ENCODE data around the gene CHST5.
"Not testable (repeated sequence)": the region's sequence is repeated elsewhere in the genome, so short reads cannot be mapped to it uniquely, and the experiment has no call there.

The CHST5 gene

DNA sequence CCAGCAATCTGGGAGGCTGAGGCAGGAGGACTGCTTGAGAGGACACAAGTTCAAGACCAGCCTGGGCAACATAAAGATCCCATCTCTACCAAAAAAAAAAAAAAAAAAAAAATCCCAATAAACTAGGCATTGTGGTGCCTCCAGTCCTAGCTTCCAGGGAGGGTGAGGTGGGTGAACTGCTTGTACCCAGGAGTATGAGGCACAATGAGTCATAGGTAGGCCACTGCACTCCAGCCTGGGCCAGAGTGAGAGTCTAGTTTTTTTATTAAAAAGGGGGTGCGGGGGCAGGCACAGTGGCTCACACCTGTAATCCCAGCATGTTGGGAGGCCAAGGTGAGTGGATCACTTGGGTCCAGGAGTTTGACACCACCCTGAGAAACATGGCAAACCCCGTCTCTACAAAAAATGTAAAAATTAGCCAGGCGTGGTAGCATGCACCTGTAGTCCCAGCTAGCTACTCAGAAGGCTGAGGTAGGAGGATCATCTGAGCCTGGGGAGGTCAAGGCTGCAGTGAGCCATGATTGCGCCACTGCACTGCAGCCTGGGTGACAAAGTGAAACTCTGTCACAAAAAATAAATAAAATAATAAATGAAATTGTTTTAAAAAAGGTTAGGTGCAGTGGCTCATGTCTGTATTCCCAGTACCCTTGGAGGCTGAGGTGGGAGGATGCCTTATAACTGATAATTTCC, 32.8 kb downstream of the CHST5 start:
- DNase-seq: no peak

DNA sequence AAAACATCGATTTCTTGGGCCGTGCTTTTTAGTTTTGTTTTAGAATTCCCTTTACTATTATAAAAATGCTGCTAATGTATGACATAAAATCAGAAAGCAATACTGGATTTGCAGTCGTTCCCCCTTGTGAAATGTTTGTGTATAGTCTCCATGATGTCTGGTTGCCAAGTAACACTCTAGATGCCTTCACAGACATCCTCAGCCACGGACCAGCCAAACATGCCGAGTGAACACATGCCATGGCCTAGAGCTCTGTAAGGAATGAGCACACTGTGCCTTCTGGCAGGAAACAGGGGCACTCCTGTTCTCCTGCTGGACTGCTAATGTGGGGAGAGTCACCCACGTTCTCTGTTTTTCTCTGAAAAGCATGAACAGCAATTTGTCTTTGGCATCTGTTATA, 34.1 kb downstream of the CHST5 start:
- not testable (repeated sequence) for DNase-seq

DNA sequence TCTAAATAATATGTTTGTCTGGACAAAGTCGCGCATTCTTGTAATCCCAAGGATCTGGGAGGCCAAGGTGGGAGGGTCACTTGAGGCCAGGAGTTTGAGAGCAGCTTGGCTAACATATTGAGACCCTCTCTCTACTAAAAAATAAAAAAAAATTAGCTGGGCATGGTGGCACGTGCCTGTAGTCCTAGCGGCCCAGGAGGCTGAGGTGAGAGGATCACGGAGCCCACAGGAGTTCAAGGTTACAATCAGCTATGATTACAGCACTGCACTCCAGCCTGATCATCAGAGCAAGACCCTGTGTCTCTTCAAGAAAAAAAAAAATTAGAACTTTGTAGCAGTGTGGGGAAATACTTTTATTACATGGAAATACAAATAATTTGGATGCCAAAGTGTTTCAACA, 34.5 kb downstream of the CHST5 start:
- DNase-seq: no peak

DNA sequence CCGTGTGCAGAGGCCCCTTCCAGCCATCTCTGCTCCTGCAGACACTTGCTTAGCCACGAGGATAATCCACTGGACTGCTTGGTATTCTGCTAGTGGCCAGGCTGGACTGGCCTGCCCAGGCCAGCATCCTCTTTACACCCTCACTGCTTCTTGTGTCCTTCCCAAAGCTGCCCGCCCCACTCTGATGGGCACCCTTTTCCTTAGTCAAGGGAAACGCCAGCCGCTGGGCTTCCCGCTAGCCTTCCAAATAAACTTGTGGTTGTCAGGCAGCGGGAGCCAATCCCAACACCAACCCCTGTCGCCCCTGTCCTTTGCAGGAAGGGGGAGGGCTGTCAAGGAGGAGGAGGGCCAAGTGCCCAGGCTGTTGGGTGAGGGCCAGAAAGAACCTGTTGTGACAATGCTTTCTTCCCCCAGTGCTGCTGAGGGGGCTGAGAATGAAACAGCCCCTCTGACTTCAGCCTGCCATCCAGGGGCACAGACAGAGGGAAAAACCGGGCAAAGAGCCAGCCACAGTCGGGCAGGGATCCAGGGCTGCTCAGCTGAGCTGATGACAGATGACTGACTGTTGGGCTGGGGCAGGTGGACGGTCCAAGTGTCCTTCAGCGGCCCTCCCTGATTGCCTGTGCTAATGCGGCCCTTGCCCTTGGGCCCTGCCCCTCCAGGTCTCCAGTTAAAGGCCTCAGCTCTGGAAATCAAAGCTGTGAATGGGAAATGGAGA, 37.1 kb downstream of the CHST5 start:
- DNase-seq: not testable (repeated sequence)

DNA sequence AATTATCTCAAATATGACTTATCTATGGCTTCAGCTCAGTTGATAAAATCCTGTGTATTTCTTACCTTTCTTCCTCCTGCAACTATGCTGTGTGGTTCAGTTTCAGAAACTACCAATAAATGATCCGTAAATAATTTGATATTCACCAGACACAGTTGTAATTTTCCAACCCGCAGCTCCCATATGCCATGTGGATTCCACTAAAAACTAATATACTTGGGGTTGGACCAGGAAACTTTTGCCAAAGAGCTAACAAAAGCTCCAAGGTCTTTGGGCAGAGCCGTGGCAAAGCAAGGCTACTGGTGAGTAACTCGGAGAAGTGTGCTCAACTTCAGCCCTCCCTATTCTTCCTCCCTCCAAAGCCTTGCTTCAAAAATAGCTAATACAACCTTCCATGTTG, 38.4 kb downstream of the CHST5 start:
- no peak for DNase-seq

DNA sequence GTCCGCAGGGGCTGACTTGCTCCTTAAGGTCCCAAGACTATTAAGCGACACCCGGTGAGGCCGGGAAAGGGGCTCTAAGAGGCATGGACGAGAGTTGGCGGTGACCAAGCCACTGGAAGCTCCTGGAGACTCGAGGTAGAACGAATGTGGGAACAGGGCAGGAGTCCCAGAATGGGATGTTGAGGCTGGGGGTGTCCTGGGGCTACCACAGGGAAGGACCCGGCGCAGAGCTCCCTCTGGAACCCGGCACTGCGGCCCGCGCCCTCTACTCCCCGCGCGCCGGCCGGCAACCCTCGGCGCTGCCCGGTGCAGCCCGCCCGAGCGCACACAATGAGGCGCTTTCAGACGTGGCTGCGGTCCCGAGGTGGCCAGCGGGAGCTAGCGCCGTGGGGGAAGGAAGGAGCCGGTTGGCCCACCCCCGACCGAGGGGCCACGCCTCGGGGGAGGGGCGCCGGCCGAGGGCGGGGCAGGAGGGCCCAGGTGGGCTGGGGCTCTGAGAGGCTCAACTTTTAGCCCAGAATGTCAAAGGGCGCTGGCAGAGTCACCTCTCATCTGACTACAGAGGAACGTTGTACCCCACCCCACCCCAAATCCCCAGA, 40.7 kb downstream of the CHST5 start, which contains the start of gene CHST6:
Gene CHST6 (minus strand): TSS at position 366 of the 599 bp plus-strand sequence. CDS start 15,613 bp downstream, outside the sequence.
- DNase-seq: peak in 1 of 2 experiments; percentile 74

DNA sequence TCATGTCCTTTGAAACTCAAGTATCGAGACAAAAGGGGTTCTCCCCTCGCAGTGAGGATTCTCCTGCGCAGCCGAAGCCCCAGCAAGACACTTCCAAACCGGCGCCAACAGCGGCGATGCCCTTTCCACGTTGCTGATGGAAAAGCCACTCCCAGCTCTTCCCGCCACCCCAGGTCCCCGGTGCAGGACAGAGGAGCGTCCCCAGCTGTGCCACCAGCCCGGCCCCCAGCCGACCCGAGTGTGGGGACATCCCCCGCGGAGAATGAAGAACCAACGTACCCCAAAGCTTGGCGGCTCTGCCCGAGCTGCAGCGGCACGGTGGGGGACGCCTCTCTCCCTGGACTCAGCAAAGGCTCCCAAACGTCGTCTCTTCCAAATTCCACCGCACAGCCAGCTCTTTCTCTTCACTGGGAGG, 41.2 kb downstream of the CHST5 start:
- DNase-seq: peak in 1 of 2 experiments; percentile 32

DNA sequence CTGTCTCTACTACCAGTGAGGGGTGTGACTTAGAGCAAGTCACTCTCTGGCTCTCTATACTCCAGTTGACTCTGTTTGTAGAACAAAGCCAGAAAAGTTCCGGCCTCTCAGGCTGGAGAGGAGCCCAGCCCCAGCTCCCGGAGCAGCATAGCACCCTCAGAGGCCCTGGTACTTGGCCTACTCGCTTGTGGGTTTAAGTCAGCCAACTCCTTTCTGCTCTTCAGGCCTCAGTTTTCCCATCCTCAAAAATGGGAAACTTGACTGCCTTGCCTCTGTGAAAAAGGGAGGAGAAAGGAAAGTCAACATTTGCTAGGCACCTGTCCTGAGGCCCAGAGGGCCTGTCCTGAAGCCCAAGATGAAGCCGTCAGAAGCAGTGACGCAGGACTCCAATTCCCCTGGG, 41.7 kb downstream of the CHST5 start:
- DNase-seq: no peak

DNA sequence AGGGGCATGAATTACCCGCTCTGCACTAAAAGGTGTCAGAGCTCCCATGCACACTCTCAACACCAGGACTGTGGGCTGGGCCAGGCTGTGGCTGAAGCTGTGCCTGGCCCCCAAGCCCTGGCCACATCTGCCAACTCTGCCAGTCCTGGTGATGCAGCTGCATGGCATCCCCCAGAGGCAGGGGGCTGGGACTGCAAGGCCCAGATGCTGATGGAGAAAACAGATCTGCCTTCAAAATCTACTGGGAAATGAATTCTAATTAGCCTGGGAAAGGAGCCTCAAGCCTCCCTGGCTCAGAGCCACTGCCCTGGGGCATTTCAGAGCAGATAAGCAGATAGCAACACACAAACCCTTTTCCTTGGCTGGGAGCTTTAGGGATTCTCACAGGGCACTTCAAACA, 44.0 kb downstream of the CHST5 start:
- DNase-seq: peak; percentile 30 to 58

DNA sequence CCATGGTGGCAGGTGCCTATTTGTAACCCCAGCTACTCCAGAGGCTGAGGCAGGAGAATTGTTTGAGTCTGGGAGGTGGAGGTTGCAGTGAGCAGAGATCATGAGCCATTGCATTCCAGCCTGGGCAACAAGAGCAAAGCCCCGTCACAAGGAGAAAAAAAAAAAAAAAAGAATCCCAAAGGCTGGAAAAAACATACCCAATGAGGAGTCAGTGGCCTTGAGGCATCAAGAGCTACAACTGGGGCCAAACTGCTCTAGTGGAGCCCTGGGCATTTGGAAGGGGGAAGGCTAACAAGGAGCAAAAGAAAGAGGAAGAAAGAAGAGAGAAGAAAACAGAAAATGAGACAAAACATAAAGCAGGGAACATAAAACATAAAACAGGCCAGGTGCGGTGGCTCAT, 47.6 kb downstream of the CHST5 start:
- no peak for DNase-seq

DNA sequence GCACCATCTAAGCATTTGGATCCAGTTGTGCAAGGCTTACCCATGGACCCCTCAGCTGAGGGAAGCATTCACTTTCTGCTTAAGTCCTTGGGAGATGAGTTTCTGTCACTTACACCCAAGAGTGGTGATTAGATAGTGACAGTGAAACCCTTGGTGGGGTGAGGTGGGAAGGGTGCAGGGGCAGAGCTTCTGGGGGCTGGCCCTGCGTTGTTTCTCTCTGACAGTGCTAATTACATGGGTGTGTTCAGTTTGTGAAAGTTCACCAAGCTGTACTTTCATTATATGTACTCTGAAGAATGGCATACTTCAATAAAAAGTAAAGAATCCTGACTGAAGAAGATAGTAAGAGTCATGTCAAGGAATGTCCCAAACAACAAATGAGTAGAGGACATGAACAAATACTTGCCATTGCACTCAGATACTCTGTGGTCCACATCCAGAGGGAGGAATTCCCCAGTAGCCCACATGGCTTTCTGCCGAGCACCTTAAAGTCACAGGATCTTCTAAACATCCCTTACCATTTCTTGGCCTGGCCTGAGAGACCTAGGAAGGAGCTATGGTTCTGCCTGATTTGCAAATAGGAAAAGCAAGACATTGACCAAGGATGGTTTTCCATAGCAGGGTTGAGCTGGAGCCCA, 49.1 kb downstream of the CHST5 start:
- no peak for DNase-seq

DNA sequence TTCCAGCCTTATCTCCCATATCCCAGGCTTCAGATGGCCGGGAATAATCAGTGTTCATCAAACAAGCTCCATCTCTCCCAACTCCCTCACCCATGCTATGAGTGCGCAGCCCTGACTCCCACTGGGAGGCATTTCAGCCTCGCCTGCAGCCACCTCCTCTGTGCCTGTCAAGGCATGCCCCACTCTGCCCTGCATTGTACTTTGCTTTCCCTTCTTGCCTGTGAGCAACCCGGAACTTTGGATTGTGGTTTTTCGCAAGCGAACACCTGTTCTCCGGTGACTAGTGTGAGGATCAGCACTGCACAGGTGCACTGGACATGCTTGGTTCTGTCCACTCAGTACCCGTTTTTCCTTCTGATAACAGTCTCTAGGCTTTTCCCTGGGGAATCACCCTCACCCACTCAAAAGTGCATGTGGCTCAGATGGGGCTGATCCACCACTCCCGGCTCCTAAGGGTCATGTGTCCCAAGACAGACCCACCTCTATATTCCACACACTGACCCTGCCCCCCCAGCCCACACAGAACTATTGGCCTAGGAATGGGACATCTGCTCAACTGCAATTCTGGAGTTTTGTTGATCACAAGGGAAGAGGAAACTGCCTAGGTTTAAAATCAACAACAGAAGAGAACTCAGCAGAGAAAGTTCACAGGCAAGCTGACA, 49.8 kb downstream of the CHST5 start:
- peak; percentile 63 to 80 for DNase-seq

DNA sequence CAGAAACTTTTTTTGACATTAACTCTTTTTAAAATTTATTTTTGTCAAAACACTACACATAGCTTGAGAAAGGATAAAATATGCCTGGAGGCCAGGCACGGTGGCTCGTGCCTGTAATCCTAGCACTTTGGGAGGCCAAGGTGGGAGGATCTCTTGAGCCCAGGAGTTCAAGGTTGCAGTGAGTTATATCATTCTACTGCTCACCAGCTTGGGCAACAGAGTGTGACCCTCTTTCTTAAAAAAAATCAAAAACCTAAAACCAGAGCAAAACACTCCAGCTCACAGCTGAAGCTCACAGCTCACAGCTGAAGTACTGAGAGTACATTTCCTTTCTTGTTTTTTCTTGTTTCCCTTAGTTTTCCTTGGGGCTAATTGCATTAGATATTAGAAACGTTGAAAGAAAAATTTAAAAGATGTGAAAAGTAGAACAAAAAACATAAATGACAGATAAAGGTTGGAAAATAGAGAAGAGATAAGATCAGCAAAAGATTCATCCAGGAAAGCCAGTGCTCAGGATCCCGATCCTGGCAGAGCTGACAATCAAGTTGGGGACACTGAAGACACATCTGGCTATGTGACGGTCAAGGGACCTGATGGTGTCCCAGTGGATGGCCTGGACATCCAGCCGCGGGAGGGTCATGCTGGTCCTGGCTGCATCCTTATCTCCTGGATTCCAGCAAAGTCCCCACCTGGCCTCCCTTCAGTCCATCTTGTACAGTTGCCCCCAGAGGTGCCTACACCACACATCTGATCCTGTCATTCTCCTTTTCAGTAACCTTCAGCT, 50.5 kb downstream of the CHST5 start:
- no peak for DNase-seq

DNA sequence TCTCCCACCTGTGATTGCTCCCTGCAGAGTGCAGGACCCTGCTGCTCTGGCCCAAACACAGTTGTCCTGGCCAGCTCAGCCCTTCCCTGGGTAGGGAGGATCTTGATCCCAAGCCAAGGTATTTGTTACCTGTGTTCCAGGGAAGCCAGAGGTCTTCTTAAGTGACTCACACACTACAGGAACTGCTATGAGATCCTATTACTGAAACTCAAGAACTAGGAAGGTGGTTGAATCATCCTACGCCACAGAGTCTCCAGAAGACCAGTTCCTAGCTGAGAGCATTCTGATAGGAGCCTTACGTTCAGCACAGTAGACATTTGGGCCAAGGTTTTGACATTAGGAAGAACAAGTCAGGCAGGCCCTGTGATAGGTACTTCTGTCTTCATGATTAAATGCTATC, 52.7 kb downstream of the CHST5 start:
- DNase-seq: no peak

DNA sequence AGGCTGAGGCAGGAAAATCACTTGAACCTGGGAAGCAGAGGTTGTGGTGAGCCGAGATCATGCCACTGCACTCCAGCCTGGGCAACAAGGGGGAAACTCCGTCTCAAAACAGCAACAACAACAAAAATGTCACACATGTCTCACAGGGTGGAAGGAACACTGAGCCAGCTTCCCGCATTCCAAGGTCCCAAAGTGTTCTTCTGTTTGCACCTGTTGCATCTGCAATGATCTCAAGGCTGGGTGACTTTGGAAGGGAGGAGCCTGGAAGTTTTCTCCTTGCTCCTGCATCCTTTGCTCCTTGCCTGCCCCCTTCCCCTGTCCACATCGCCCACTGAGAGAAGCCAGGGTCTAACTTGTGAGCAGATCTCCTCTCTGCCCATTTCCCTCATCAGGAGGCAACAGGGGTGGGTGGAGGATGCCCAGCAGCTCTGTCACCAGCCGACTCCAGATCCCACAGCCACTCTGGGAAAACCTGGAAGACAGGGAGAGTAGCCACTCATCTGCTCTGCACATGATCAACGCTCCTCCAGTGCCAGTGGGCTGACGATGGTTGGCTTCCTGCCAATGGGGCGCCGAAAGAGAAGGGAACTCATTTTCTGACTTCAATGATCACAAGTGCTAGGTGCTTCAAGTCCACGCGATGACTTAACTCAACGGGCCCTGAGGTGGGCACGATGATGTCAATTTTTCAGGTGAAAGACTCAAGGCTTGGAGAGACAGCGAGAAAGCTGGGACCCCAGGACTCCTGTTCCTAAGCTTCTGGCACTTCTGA, 53.3 kb downstream of the CHST5 start:
- no peak for DNase-seq

DNA sequence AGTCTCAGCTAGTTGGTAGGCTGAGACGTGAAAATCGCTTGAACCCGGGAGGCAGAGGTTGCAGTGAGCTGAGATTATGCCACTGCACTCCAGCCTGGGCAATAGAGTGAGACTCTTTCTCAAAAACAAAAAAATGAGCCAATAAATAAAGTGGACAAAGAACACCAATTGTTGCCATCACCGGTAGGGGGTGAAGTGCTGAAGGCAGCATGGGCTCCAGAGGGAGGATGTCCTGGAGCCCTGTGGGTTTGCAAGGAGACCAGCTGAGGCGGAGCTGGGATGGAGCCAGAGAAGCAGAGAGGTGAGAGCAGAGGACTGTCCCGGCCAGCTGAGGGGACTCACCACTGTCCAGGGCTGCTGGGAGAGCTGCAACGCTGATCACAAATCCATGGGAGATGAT, 54.4 kb downstream of the CHST5 start:
- no peak for DNase-seq

DNA sequence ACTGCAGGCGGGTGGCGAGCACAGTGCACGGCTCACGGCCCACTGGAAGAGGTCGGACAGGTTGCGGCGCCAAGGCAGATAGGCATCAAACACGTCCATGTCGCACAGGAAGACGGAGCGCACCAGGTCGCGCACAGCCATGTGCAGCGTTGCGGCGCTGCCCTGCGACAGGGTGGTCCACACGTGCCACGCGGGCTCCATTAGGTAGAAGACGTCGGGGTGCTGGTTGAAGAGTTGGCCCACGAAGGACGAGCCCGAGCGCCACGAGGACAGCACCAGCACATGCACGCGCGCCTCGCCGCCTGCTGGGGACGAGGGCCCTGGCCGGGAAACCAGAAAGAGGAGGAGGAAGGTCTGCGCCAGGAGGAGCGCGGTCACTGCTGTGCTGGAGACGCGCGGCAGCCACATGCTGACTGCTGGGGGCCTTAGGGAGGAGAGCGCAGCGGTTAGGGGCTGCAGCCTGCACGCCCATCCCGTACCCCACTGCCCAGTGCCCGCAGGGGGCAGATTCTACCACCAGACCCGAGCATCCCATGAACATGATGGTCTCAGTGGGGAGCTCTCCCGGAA, 56.4 kb downstream of the CHST5 start:
- no peak for DNase-seq

All from NCI-H526 (cell line).